GM19455 (cell line): Measurements from ENCODE around the gene DLST.

Experiments used
- ATAC-seq: cut with Tn5 transposase; IDR thresholded peaks from one replicate; pipeline ENCODE4 v1.9.1; 2021; ENCODE audit not compliant: unreplicated experiment

The DLST gene

GRCh38 chr14:74952697-74953484 is 71.2 kb downstream of the DLST start:
- no peak for ATAC-seq
